HG03460 (cell line): ENCODE results near the gene AHDC1.
"Not testable (repeated sequence)": the region's sequence is repeated elsewhere in the genome, so short reads cannot be mapped to it uniquely, and the experiment has no call there.

Experiments used
- ATAC-seq: cut with Tn5 transposase; IDR thresholded peaks from one replicate; pipeline ENCODE4 v1.9.1; 2021; ENCODE audit not compliant: unreplicated experiment

The AHDC1 gene

GRCh38 chr1:27634177-27634984 is 30.4 kb upstream of the AHDC1 start:
- ATAC-seq: no peak

GRCh38 chr1:27633640-27634176 is 29.8 kb upstream of the AHDC1 start:
- no peak for ATAC-seq

- no peak for ATAC-seq
These were observed 29.3 kb upstream of the AHDC1 start for GRCh38 chr1:27633298-27633610.

GRCh38 chr1:27632387-27633297 is 28.7 kb upstream of the AHDC1 start:
- peak; percentile 26 for ATAC-seq

GRCh38 chr1:27630859-27631491 is 27.0 kb upstream of the AHDC1 start:
- ATAC-seq: no peak

GRCh38 chr1:27628712-27629111 is 24.8 kb upstream of the AHDC1 start:
- ATAC-seq: no peak

GRCh38 chr1:27627733-27628132 is 23.8 kb upstream of the AHDC1 start:
- not testable (repeated sequence) for ATAC-seq

- no peak for ATAC-seq
These were observed 23.1 kb upstream of the AHDC1 start for GRCh38 chr1:27627061-27627460.

GRCh38 chr1:27626031-27626935 is 22.3 kb upstream of the AHDC1 start:
- ATAC-seq: no peak

GRCh38 chr1:27624467-27625178 is 20.7 kb upstream of the AHDC1 start:
- no peak for ATAC-seq

- no peak for ATAC-seq
These were observed 19.6 kb upstream of the AHDC1 start for GRCh38 chr1:27623327-27624212.

- ATAC-seq: no peak
These were observed 18.9 kb upstream of the AHDC1 start for GRCh38 chr1:27622828-27623227.

GRCh38 chr1:27621051-27621920 is 17.3 kb upstream of the AHDC1 start:
- ATAC-seq: no peak

GRCh38 chr1:27619782-27620438 is 16.0 kb upstream of the AHDC1 start:
- ATAC-seq: not testable (repeated sequence)

- ATAC-seq: no peak
These were observed 14.6 kb upstream of the AHDC1 start for GRCh38 chr1:27618341-27619082.

- no peak for ATAC-seq
These were observed 13.5 kb upstream of the AHDC1 start for GRCh38 chr1:27617420-27617819.

GRCh38 chr1:27616441-27616840 is 12.5 kb upstream of the AHDC1 start:
- ATAC-seq: no peak
